K562 (cell line): ENCODE results near the gene FCSK. TPM values are rescaled to one million over a fixed set of nuclear protein-coding genes. Genes with fewer than 3 reads are reported as not detected.

Experiments
- CHD7 ChIP-seq: fragments of 200-600 bp; sonication (generic); IDR thresholded peaks from one replicate; pipeline ENCODE4 v1.6.1; 2012; ENCODE audit warnings: mild to moderate bottlenecking, low read depth, low read length, inconsistent platforms
- FOS ChIP-seq: IDR thresholded peaks from 3 replicates; pipeline ENCODE4 v1.6.1; 2011; ENCODE audit not compliant: insufficient read length; ENCODE audit errors: extremely low read depth
- HOXB6 ChIP-seq: fragments of 250-450 bp; sonication (Bioruptor Pico); IDR thresholded peaks from 2 replicates; pipeline ENCODE4 v1.5.1; 2022; ENCODE audit warnings: mild to moderate bottlenecking, borderline replicate concordance
- KLF13 ChIP-seq: fragments of 450-650 bp; IDR thresholded peaks from 2 replicates; pipeline ENCODE4 v1.6.1; 2016; ENCODE audit warnings: missing genetic modification characterization, low read depth, mild to moderate bottlenecking, missing compliant biosample characterization, moderate library complexity, borderline replicate concordance
- PHB2 ChIP-seq: fragments of 450-650 bp; IDR thresholded peaks from 2 replicates; pipeline ENCODE4 v1.6.1; 2017; ENCODE audit warnings: low read depth
- RUNX1 ChIP-seq: sonication (generic); IDR thresholded peaks from 2 replicates; pipeline ENCODE4 v1.6.1; 2016; ENCODE audit warnings: antibody characterized with exemption, low read depth
- TEAD4 ChIP-seq, 2 experiments: sonication (generic) in 1 of 2; formaldehyde crosslinking in 1 of 2; IDR thresholded peaks; 2 replicates each; pipeline versions ENCODE4 v1.6.1 to v1.8.0; 2012 to 2022; ENCODE audit warnings: borderline replicate concordance in 1 of 2, inconsistent platforms in 1 of 2, low read length in 1 of 2, mild to moderate bottlenecking in 1 of 2, missing genetic modification reagents in 1 of 2
- ZBTB26 ChIP-seq: fragments of 450-650 bp; formaldehyde crosslinking; IDR thresholded peaks from 2 replicates; pipeline ENCODE4 v1.4.0; 2022; ENCODE audit warnings: missing genetic modification characterization
- ZNF592 ChIP-seq: fragments of 450-650 bp; IDR thresholded peaks from 2 replicates; pipeline ENCODE4 v1.6.1; 2017; ENCODE audit warnings: antibody characterized with exemption, mild to moderate bottlenecking
- polyA plus RNA-seq, 8 experiments: library from polyadenylated mRNA; depleted of rRNA in 4 of 8; stranded (reverse) in 5 of 8; unstranded in 3 of 8; fragments of >200 nt; fragmentation: Nextera tagmentation in 2 of 8; fragmentation: Illumina TruSeq in 1 of 8; extraction: Ambion mirVana in 2 of 8; extraction: Trizol in 1 of 8; gene quantifications; 2 replicates each; pipeline versions ENCODE4 v1.2.1 to v1.2.3, GENCODE V29; 2011 to 2014; ENCODE audit warnings: inconsistent platforms in 1 of 8, missing spikeins in 1 of 8
- total RNA-seq, 7 experiments: library from RNA; depleted of rRNA in 6 of 7; stranded (reverse); fragments of >200 nt in 6 of 7; fragmentation: Illumina TruSeq in 2 of 7; extraction: Trizol in 2 of 7; gene quantifications; 2 replicates each; pipeline versions ENCODE4 v1.2.1 to v1.2.3, GENCODE V29; 2011 to 2021; ENCODE audit warnings: low replicate concordance in 1 of 7

The FCSK gene
- total and polyA plus RNA-seq, 9 of the 15 experiments (the other 6 are each of a cell fraction or from before 2014, with no cell fraction given): 0.92 to 18.6 (median 8.3) TPM

- no peak for TF ChIP-seq ZNF592
- TF ChIP-seq RUNX1: no peak
- no peak for TF ChIP-seq PHB2
- no peak for TF ChIP-seq ZBTB26 (CRISPR knock-in tag)
- TF ChIP-seq HOXB6 (CRISPR knock-in tag): no peak
- TF ChIP-seq TEAD4 (IDR thresholded peaks at IDR 0.05; ENCODE audit: low read length): peak; percentile 24; the same call in 1 of the 2 replicates
- TF ChIP-seq TEAD4 (CRISPR knock-in tag; IDR thresholded peaks at IDR 0.05; ENCODE audit: borderline replicate concordance): no peak
- no peak for TF ChIP-seq CHD7
- TF ChIP-seq KLF13 (tag): peak; percentile 32
- TF ChIP-seq FOS: no peak
Measured at GRCh38 chr16:70523743-70524398, 69.5 kb downstream of the FCSK start, which contains the start of gene SF3B3 (continued).
